ENCODE results near the gene TBCCD1. TPM values are rescaled to one million over a fixed set of nuclear protein-coding genes. Genes with fewer than 3 reads are reported as not detected.

TBCCD1 gene
- total RNA-seq, 1 experiment from 2014 or later, result 14.5 TPM

DNA sequence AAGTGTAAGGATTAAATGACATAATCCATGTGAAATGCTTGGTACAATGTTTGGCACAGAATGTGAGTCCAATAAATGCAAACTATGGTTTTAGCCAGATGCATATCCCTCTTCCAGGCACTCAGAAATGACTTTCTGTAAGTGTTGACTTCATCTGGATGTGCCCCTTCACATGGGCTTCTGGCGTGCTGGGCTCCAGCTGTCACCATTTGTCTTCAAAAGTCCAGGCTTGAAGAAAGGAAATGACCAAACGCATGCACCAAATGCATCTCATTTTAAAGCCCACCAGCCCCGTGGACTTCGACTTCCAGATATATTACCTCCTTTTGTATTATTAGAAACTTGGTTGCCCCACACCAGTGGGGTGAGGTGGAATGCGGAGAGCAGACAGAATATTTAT, 46.7 kb downstream of the TBCCD1 start:
- H3K9me3 ChIP-seq (ENCODE audit: control insufficient read depth, insufficient read depth, low read depth, low read length), result no peaks in the 10 kb centered on the region
- CTCF ChIA-PET, result no interaction called here
- in situ Hi-C loops (cut with HindIII; ENCODE audit: low pct_unique_long_range_greater_than_20kb, low sequenced_read_pairs), result no loop called here

DNA sequence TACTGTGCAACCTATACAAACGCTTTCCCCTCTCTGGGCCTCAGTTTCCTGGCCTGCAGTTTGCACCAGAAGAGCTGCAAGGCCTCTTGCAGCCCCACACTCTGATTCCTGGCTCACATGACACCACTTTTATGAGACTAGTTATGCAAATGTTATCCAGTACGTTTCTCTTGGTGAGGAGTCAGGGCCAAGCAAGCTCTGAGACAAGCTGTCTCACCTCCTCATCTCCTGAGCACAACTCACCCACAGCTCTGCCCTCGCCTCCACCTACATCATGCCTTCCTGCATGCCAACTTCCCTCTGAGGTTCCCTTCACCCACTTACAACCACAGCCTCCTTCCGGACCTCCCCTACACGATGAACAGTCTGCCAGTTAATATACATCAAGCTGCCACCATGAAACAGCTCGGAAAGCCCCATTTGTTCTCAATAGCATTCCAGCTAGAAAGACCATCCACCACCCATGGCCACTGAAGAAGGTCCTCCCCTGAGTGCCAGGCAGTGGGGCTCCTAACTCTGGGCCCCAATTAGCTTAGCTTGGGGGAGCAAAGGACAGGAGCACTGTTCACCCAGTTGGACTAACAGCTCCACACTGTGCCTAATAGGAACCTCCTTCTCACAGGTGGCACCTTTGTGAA, 48.0 kb downstream of the TBCCD1 start:
- Histone ChIP-seq H3K27me3 (ENCODE audit: control insufficient read depth, insufficient read depth, low read length) (peaks cover 19% of the 10 kb centered on the region), H3K4me1 (ENCODE audit: control insufficient read depth, insufficient read depth, low read length) (no peaks in the 10 kb centered on the region), H3K4me3 (ENCODE audit: low read depth in 2 of 2, low read length in 2 of 2) (no peak overlapping the region), H3K27ac (ENCODE audit: low read length) (no peak overlapping the region), H3K9me3 (ENCODE audit: control insufficient read depth, insufficient read depth, low read depth, low read length) (no peaks in the 10 kb centered on the region), H3K36me3 (ENCODE audit: control insufficient read depth, insufficient read depth, low read length) (no peaks in the 10 kb centered on the region)
- in situ Hi-C loops (cut with HindIII; ENCODE audit: low pct_unique_long_range_greater_than_20kb, low sequenced_read_pairs) (no loop called here), intact Hi-C loops (cut with micrococcal nuclease; ENCODE audit: unreplicated experiment) (no loop called here)
- ChIA-PET POLR2A (no interaction called here), CTCF (no interaction called here)
- no peak for ATAC-seq
- TF ChIP-seq TCF7L2 (IDR thresholded peaks at IDR 0.05; ENCODE audit: low read depth, low read length) (no peak), POLR2AphosphoS5 (IDR thresholded peaks at IDR 0.05; ENCODE audit: low read depth, low read length) (no peak), SIN3A (IDR thresholded peaks at IDR 0.05; ENCODE audit: borderline replicate concordance, insufficient read depth, low read depth, low read length) (no peak)
- TF ChIP-seq, protein P1, sequence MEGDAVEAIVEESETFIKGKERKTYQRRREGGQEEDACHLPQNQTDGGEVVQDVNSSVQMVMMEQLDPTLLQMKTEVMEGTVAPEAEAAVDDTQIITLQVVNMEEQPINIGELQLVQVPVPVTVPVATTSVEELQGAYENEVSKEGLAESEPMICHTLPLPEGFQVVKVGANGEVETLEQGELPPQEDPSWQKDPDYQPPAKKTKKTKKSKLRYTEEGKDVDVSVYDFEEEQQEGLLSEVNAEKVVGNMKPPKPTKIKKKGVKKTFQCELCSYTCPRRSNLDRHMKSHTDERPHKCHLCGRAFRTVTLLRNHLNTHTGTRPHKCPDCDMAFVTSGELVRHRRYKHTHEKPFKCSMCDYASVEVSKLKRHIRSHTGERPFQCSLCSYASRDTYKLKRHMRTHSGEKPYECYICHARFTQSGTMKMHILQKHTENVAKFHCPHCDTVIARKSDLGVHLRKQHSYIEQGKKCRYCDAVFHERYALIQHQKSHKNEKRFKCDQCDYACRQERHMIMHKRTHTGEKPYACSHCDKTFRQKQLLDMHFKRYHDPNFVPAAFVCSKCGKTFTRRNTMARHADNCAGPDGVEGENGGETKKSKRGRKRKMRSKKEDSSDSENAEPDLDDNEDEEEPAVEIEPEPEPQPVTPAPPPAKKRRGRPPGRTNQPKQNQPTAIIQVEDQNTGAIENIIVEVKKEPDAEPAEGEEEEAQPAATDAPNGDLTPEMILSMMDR (IDR thresholded peaks at IDR 0.05), result no peak
- TF ChIP-seq, protein P2, sequence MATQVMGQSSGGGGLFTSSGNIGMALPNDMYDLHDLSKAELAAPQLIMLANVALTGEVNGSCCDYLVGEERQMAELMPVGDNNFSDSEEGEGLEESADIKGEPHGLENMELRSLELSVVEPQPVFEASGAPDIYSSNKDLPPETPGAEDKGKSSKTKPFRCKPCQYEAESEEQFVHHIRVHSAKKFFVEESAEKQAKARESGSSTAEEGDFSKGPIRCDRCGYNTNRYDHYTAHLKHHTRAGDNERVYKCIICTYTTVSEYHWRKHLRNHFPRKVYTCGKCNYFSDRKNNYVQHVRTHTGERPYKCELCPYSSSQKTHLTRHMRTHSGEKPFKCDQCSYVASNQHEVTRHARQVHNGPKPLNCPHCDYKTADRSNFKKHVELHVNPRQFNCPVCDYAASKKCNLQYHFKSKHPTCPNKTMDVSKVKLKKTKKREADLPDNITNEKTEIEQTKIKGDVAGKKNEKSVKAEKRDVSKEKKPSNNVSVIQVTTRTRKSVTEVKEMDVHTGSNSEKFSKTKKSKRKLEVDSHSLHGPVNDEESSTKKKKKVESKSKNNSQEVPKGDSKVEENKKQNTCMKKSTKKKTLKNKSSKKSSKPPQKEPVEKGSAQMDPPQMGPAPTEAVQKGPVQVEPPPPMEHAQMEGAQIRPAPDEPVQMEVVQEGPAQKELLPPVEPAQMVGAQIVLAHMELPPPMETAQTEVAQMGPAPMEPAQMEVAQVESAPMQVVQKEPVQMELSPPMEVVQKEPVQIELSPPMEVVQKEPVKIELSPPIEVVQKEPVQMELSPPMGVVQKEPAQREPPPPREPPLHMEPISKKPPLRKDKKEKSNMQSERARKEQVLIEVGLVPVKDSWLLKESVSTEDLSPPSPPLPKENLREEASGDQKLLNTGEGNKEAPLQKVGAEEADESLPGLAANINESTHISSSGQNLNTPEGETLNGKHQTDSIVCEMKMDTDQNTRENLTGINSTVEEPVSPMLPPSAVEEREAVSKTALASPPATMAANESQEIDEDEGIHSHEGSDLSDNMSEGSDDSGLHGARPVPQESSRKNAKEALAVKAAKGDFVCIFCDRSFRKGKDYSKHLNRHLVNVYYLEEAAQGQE (IDR thresholded peaks at IDR 0.05; ENCODE audit: insufficient read depth in 1 of 2, low read depth in 2 of 2, low read length in 1 of 2), result no peak
- DNase-seq (ENCODE audit: low read depth, low spot score), result no peak
- BruUV-seq (replicated peaks), result no TSS peak

More for the DNA sequence above, 46.7 kb downstream of the TBCCD1 start:
- DNase-seq (ENCODE audit: low read depth, low spot score) (no peak), ATAC-seq (no peak)
- TF ChIP-seq POLR2AphosphoS5 (IDR thresholded peaks at IDR 0.05; ENCODE audit: low read depth, low read length) (no peak), TCF7L2 (IDR thresholded peaks at IDR 0.05; ENCODE audit: low read depth, low read length) (no peak), SIN3A (IDR thresholded peaks at IDR 0.05; ENCODE audit: borderline replicate concordance, insufficient read depth, low read depth, low read length) (no peak)
- TF ChIP-seq, protein P1 (IDR thresholded peaks at IDR 0.05), result no peak
- TF ChIP-seq, protein P2 (IDR thresholded peaks at IDR 0.05; ENCODE audit: insufficient read depth in 1 of 2, low read depth in 2 of 2, low read length in 1 of 2), result no peak
- H3K36me3 ChIP-seq (ENCODE audit: control insufficient read depth, insufficient read depth, low read length), result no peaks in the 10 kb centered on the region
- no peak overlapping the region for H3K4me3 ChIP-seq (ENCODE audit: low read depth in 2 of 2, low read length in 2 of 2)
- no peaks in the 10 kb centered on the region for H3K4me1 ChIP-seq (ENCODE audit: control insufficient read depth, insufficient read depth, low read length)
- intact Hi-C loops (cut with micrococcal nuclease; ENCODE audit: unreplicated experiment), result no loop called here
- H3K27me3 ChIP-seq (ENCODE audit: control insufficient read depth, insufficient read depth, low read length), result peaks cover 10% of the 10 kb centered on the region
- POLR2A ChIA-PET, result interaction anchor here (0.6 kb wide), 1 partner anchor 1214 kb away, joined by 3 read pairs; no protein-coding TSS in a partner anchor
- no TSS peak for BruUV-seq (replicated peaks)
- H3K27ac ChIP-seq (ENCODE audit: low read length), result no peak overlapping the region

All from Panc1 (cell line).